EL (cell line): ENCODE measurements around the gene SOWAHA.
A peak's percentile ranks its signal among the peaks of the same experiment; 100 is the strongest.
"Not testable (repeated sequence)": the region's sequence is repeated elsewhere in the genome, so short reads cannot be mapped to it uniquely, and the experiment has no call there.

Source experiments
- DNase-seq: peaks from one replicate; pipeline ENCODE4 v3.0.0-alpha.2; 2016

SOWAHA gene

GRCh38 chr5:132828846-132829494 is 15.9 kb downstream of the SOWAHA start:
- DNase-seq = no peak

- peak; percentile 76 for DNase-seq
Measured at GRCh38 chr5:132829742-132830435, 16.8 kb downstream of the SOWAHA start.

GRCh38 chr5:132830436-132831094 is 17.5 kb downstream of the SOWAHA start, which contains the start of gene SHROOM1:
Gene SHROOM1 (minus strand): TSS chr5:132830647. CDS start chr5:132826140, 4,507 bp downstream.
- peak; percentile 74 for DNase-seq

GRCh38 chr5:132831095-132831860 is 18.2 kb downstream of the SOWAHA start:
- DNase-seq = no peak

GRCh38 chr5:132832612-132833011 is 19.5 kb downstream of the SOWAHA start:
- no peak for DNase-seq

GRCh38 chr5:132834057-132834456 is 21.0 kb downstream of the SOWAHA start:
- DNase-seq = no peak

- no peak for DNase-seq
Measured at GRCh38 chr5:132836852-132837251, 23.8 kb downstream of the SOWAHA start.

GRCh38 chr5:132837868-132838267 is 24.8 kb downstream of the SOWAHA start:
- DNase-seq = no peak

- no peak for DNase-seq
Measured at GRCh38 chr5:132838516-132839282, 25.6 kb downstream of the SOWAHA start.

GRCh38 chr5:132839426-132840301 is 26.6 kb downstream of the SOWAHA start:
- peak; percentile 62 for DNase-seq

GRCh38 chr5:132840313-132840712 is 27.2 kb downstream of the SOWAHA start:
- no peak for DNase-seq

GRCh38 chr5:132840896-132841295 is 27.8 kb downstream of the SOWAHA start:
- no peak for DNase-seq

- DNase-seq = peak; percentile 64
Measured at GRCh38 chr5:132841305-132841704, 28.2 kb downstream of the SOWAHA start.

- no peak for DNase-seq
Measured at GRCh38 chr5:132848270-132848669, 35.2 kb downstream of the SOWAHA start.

- DNase-seq = no peak
Measured at GRCh38 chr5:132849347-132849746, 36.2 kb downstream of the SOWAHA start.

- peak; percentile 47 for DNase-seq
Measured at GRCh38 chr5:132850066-132850465, 37.0 kb downstream of the SOWAHA start.

GRCh38 chr5:132853323-132853722 is 40.2 kb downstream of the SOWAHA start:
- no peak for DNase-seq

GRCh38 chr5:132853790-132854189 is 40.7 kb downstream of the SOWAHA start:
- no peak for DNase-seq

- DNase-seq = no peak
Measured at GRCh38 chr5:132854301-132854700, 41.2 kb downstream of the SOWAHA start.

GRCh38 chr5:132854992-132855391 is 41.9 kb downstream of the SOWAHA start:
- not testable (repeated sequence) for DNase-seq

GRCh38 chr5:132856011-132856410 is 42.9 kb downstream of the SOWAHA start:
- no peak for DNase-seq
